Measurements from ENCODE around the gene RAPGEF3.

The RAPGEF3 gene

GRCh38 chr12:47758834-47759690 lies at the start of gene RAPGEF3:
Gene RAPGEF3, minus strand, starts transcription at chr12:47758880. Its CDS starts 324 bp downstream, at chr12:47758556.
- peak; percentile 52 for TF ChIP-seq CTCF (IDR thresholded peaks at IDR 0.05; ENCODE audit: borderline replicate concordance, control extremely low read depth, extremely low read depth, insufficient read depth, missing control alignments)
- in situ Hi-C loops (cut with MboI; ENCODE audit: low sequenced_read_pairs, unreplicated experiment) = no loop called here
- DNase-seq (ENCODE audit: low spot score) = peak; percentile 88

DNA sequence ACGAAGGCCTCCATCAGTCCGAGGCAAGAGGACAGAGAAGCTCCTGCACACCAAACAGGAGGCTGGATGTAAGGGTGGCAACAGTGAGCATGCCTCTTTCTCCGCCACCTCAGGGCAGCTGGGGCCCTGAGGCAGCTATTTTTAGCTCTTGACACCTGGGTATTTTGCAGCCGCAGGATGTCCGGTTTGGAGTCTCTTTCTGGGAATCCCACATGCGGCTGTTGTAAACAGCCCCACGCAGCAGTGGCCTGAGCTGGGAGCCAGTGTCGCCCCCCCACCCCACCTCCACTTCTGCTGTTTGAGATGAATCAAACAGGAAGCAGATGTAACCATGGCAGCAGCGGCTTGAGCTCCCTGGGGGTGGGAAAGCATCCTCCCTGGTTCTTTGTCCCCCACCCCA lies 49.4 kb upstream of the RAPGEF3 start:
- DNase-seq (ENCODE audit: low spot score) = peak; percentile 76
- no peak for TF ChIP-seq CTCF (IDR thresholded peaks at IDR 0.05; ENCODE audit: borderline replicate concordance, control extremely low read depth, extremely low read depth, insufficient read depth, missing control alignments)
- in situ Hi-C loops (cut with MboI; ENCODE audit: low sequenced_read_pairs, unreplicated experiment) = no loop called here

- in situ Hi-C loops (cut with MboI; ENCODE audit: low sequenced_read_pairs, unreplicated experiment) = no loop called here
- TF ChIP-seq CTCF (IDR thresholded peaks at IDR 0.05; ENCODE audit: borderline replicate concordance, control extremely low read depth, extremely low read depth, insufficient read depth, missing control alignments) = no peak
- DNase-seq (ENCODE audit: low spot score) = no peak
These were observed 48.7 kb upstream of the RAPGEF3 start for GRCh38 chr12:47807338-47807737.

DNA sequence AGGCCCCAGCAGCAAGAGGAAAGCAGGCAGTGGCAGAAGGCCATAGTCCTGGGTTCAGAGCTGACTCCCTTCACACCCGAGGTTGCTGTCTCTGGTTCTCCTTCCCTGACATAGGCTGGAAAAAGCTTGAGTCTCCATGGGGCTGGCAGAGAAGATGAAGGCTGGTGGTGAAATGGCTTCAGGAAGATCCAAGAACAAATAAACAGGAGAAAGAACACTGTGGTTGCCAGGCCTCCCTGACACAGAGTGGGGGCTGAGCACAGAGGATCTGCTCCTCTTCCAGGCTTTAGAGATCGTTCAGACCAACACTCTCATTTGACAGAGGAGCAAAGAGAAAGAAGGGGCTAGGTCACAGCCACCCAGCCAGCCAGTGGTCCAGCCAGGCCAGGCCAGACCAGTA lies 46.7 kb upstream of the RAPGEF3 start:
- no peak for TF ChIP-seq CTCF (IDR thresholded peaks at IDR 0.05; ENCODE audit: borderline replicate concordance, control extremely low read depth, extremely low read depth, insufficient read depth, missing control alignments)
- DNase-seq (ENCODE audit: low spot score) = no peak
- in situ Hi-C loops (cut with MboI; ENCODE audit: low sequenced_read_pairs, unreplicated experiment) = no loop called here

GRCh38 chr12:47804171-47804570 lies 45.5 kb upstream of the RAPGEF3 start:
- in situ Hi-C loops (cut with MboI; ENCODE audit: low sequenced_read_pairs, unreplicated experiment) = no loop called here
- DNase-seq (ENCODE audit: low spot score) = no peak
- no peak for TF ChIP-seq CTCF (IDR thresholded peaks at IDR 0.05; ENCODE audit: borderline replicate concordance, control extremely low read depth, extremely low read depth, insufficient read depth, missing control alignments)

GRCh38 chr12:47803191-47803875 lies 44.7 kb upstream of the RAPGEF3 start:
- in situ Hi-C loops (cut with MboI; ENCODE audit: low sequenced_read_pairs, unreplicated experiment) = no loop called here
- no peak for DNase-seq (ENCODE audit: low spot score)
- TF ChIP-seq CTCF (IDR thresholded peaks at IDR 0.05; ENCODE audit: borderline replicate concordance, control extremely low read depth, extremely low read depth, insufficient read depth, missing control alignments) = no peak
